ENCODE data around the gene ZNF57.
"Not testable (repeated sequence)": the region's sequence is repeated elsewhere in the genome, so short reads cannot be mapped to it uniquely, and the experiment has no call there.

Gene ZNF57

GRCh38 chr19:2945575-2946184 is 45.0 kb downstream of the ZNF57 start:
- DNase-seq: no peak
- intact Hi-C loops (cut with DNase I): no loop called here

DNA sequence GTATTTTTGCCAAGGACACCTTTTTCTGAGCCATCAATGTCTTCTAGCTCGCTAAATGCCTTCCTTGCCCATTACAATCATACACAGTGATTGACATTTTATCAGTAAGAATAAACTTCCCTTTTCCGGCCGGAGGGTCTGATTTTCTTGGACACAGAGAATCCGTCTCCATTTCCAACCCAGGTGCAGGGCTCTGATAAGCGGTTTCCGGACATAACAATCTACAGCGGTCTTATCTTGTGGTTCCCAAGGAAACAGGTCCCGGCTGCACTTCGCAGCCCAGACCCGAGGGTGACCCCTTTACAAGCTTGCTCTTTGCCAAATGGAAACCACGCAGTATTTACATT is 49.2 kb downstream of the ZNF57 start:
- peak in 1 of 10 donors; percentile 25 for DNase-seq
- intact Hi-C loops (cut with DNase I): loop anchor here (5.0 to 10.0 kb wide), 2 partner anchors 155 to 212 kb away; no protein-coding TSS in a partner anchor

- intact Hi-C loops (cut with DNase I): loop anchor here (5.0 to 10.0 kb wide), 2 partner anchors 154 to 212 kb away; no protein-coding TSS in a partner anchor
- peak; percentile 99 to 100 (median 100) for DNase-seq
These were observed 49.8 kb downstream of the ZNF57 start for GRCh38 chr19:2950286-2951124.

DNA sequence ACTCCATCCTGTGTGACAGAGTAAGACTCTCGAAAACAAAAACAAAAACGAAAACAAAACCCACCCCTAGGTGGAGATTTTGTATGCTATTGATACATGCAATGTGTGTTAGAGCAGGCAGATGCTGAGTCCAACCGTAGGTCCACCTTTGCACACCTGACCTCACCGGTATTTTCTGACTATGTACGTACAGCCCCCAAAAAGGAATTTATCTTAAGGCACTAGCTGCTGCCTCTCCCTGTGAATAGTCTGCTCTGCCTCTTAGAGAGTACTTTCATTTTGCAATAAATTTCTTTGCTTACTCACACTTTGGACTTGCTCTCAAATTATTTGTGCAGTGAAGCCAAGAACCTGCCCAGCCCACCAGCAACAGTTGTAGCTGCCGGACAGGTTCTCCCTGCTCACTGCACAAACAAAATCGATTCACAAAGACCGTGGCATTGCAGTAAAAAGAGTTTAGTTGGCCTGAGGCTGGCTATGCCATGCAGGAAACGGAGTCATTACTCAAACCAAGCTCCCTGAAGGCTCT is 52.3 kb downstream of the ZNF57 start:
- intact Hi-C loops (cut with DNase I): loop anchor here (5.0 to 10.0 kb wide), 2 partner anchors 152 to 209 kb away; no protein-coding TSS in a partner anchor
- no peak for DNase-seq

- intact Hi-C loops (cut with DNase I): loop anchor here (10.0 kb wide), 1 partner anchor 148 kb away; no protein-coding TSS in a partner anchor
- DNase-seq: no peak
These were observed 56.4 kb downstream of the ZNF57 start for GRCh38 chr19:2957160-2957559.

GRCh38 chr19:2960120-2960519 is 59.4 kb downstream of the ZNF57 start:
- intact Hi-C loops (cut with DNase I): no loop called here
- DNase-seq: no peak

DNA sequence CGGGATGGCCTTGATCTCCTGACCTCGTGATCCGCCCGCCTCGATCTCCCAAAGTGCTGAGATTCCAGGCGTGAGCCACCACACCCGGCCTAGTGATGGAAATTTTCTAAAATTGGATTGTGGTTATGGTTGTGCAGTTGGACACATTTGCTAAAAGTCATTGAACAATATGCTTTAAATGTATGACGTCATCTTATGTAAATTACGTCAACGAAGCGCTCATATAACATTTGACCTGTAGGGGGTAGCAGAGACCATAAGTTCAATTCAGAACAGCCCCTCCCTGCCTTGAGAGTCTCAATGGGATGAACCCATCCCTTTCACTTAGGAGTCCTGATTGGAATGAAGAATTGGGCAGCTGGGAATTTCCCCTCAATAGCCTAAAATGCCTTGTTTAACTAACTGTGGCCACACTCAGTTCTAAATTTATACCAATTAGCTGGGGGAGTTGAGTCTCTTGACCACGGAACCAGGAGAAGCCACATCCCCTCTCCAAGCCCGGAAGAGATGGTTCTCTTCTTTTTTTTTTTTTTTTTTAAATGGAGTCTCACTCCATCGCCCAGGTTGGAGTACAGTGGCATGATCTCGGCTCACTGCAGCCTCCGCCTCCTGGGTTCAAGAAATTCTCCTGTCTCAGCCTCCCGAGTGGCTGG is 61.4 kb downstream of the ZNF57 start:
- no peak for DNase-seq
- intact Hi-C loops (cut with DNase I): no loop called here

DNA sequence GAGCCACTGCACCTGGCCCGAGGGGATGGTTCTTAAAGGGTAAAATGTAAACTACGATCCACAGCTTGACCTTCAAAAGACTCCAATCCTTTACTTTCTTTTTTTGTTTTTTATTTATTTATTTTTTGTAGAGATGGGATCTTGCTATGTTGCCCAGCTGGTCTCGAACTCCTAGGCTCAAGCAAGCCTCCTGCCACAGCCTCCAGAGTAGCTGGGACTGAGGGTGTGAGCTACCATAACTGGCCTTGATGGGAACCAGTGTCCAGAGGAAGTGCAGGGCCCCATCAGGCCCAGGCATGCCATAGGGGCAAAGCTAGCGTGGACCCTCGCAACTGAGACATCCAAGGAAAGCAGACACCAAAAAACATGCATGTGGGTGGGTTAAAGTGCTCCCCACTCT is 62.4 kb downstream of the ZNF57 start:
- no peak for DNase-seq
- intact Hi-C loops (cut with DNase I): no loop called here

DNA sequence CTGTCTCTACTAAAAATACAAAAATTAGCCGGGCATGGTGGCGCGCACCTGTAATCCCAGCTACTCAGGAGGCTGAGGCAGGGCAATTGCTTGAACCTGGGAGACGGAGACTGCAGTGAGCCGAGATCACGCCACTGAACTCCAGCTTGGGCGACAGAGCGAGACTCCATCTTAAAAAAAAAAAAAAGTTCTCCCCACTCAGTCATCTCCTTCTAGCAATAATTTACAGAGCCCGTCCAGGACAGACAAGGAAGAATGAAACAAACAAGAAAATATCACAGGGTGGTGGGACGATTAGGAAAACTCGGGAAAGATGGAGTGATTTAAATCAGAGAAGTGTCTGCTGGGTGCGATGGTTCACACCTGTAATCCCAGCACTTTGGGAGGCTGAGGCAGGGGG is 62.9 kb downstream of the ZNF57 start:
- intact Hi-C loops (cut with DNase I); DNase-seq: not testable (repeated sequence)

GRCh38 chr19:2964874-2965273 is 64.1 kb downstream of the ZNF57 start:
- intact Hi-C loops (cut with DNase I): no loop called here
- no peak for DNase-seq

- DNase-seq: no peak
- intact Hi-C loops (cut with DNase I): no loop called here
These were observed 67.2 kb downstream of the ZNF57 start for GRCh38 chr19:2967972-2968371.

Data from posterior cingulate gyrus (tissue), 11 donors.